Measurements from ENCODE around the gene OGFR.

GRCh38 chr20:62760856-62761758 lies 43.5 kb upstream of the OGFR start:
- no peak for TF ChIP-seq ZNF707 (tag by site-specific recombination; IDR thresholded peaks at IDR 0.05)
- no peak for TF ChIP-seq CTCF (tag by site-specific recombination; IDR thresholded peaks at IDR 0.05)
